Activated CD4-positive, alpha-beta T cell treated with anti-CD3 and anti-CD28 coated beads, Interleukin-2, amount 50 U/mL, for 24 hours (primary cell): ENCODE measurements around the gene NRTN.

ENCODE experiments used
- DNase-seq, 2 donors: peaks; one replicate each; pipeline ENCODE4 v3.0.0-alpha.2; 2020; ENCODE audit warnings: low read depth in 1 of 2, low spot score in 1 of 2

Gene NRTN

GRCh38 chr19:5811117-5811516 lies 6.2 kb downstream of the NRTN start:
- DNase-seq: no peak

- DNase-seq: no peak
These were observed 9.4 kb downstream of the NRTN start for GRCh38 chr19:5814123-5814851.

- no peak for DNase-seq
These were observed 10.0 kb downstream of the NRTN start for GRCh38 chr19:5814852-5815246.

DNA sequence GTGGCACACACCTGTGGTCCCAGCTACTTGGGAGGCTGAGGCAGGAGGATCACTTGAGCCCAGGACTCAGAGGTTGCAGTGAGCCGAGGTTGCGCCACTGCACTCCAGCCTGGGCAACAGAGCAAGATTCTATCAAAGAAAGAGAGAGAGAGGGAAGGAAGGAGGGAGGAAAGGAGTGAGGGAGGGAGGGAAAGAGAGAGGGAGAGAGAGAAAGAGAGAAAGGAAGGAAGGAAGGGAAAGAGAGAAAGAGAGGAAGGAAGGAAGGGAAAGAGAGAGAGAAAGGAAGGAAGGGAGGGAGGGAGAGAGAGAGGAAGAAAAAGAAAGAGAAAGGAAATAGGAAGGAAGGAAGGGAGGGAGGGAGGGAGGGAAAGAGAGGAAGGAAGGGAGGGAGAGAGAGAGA lies 12.4 kb downstream of the NRTN start:
- no peak for DNase-seq

DNA sequence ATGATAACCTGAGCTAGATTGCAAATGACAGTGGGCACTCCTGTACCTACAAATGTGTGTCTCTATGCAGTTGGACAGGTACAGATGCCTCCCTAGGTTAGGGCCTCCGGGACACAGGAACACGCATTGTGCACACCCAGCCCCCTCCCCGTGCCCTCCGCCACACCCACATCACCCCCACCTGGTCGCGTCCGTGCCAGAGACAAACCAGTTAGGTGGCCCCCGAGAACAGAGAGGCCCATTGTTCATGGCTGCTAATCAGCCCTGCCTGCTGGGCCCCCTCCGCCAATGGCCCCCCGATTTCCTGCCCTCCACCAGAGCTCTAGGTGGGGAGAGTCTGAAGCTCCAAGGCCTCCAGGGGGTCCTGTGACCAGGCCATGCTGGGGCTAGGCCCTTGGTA lies 13.7 kb downstream of the NRTN start:
- no peak for DNase-seq

DNA sequence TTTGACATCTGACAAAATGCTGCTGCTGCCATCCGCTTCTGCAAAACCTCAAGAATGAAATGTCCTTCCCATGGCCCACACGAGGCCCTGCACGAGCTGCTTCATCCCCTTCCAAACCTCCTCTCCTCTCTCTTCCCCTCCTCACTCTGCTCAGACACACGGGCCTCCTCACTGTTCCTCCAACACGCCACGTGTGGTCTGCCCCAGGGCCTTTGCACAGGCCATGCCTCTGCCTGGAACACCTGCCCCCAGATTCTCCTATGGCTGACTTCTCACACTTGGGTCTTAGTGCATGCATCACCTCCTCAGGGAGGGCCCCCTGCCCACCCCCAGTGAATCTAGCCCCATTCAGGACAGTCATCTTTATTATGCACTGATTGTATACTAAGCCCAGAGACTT lies 15.9 kb downstream of the NRTN start:
- DNase-seq: no peak

DNA sequence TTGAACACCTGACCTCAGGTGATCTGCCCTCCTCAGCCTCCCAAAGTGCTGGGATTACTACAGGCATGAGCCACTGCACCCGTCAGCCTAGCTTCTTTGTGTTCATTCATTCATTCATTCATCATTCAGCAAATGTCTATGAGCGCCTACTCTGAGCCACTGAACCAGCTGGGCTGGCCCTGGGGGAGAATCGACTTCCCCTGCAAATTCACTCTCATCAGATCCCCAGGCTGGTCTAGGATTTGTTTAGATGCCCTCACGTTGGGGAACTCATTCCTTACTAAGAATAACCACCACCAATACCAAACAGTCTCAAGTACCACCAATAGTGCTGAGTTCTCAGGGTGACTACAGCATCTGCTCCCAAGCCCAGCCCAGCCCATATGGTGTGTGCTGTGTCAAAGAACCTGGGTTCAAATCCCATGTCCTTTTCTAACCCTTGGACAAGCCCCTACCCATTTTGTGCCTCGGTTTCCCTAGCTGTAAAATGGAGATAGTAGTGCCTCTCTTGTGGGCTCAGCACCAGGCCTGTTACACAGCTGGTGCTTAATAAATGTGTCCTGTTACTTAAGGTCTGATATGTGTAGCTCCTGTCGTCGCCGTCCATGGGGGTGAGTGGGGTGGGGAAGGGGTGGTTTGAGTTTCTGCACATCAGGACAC lies 16.8 kb downstream of the NRTN start:
- no peak for DNase-seq

GRCh38 chr19:5822181-5822844 lies 17.4 kb downstream of the NRTN start:
- no peak for DNase-seq

- DNase-seq: no peak
These were observed 18.9 kb downstream of the NRTN start for GRCh38 chr19:5823579-5824281.

DNA sequence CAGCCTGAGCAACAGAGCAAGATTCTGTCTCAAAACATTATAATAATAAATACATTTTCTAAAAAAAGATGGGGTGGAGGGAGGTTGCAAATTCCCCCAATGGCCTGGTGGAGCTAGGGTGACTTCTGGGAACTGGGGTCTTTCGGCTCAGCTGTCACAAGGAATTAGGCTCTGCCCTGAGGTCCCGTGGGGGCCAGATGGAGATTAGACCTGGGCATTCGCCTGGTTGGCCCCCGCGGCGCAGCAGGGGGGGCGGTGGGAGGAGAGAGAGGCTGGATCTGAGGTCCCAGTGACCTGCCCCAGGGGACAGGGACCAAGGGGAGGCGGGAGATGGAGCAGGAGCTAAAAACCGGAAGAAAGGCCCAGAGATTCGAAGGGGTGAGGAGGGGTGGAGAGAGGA lies 19.9 kb downstream of the NRTN start:
- no peak for DNase-seq

GRCh38 chr19:5825178-5825577 lies 20.3 kb downstream of the NRTN start:
- DNase-seq: no peak

GRCh38 chr19:5826531-5827341 lies 21.9 kb downstream of the NRTN start:
- no peak for DNase-seq

DNA sequence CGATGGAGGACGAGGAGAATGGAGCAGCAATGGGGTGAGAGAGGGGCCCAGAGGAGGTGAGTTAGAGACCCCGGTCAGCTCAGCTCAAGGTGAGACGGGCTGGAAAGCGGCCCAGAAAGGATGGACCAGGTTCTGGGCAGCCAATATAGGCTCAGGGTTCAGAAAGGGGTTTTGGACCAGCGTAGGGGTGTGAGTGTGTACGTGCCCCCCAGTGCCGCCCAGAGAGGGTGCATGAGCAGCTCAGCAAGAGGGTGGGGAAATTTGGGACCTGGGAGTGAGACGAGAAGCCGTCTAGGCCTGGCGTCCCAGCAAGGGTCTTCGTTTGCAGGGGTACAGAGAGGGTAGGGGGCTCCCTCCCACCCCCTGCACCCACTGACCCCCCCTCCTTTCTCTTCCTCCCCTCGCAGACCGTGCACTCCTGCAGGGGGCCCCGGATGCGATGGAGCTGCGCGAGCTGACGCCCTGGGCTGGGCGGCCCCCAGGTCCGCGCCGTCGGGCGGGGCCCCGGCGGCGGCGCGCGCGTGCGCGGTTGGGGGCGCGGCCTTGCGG lies 22.5 kb downstream of the NRTN start:
- no peak for DNase-seq

DNA sequence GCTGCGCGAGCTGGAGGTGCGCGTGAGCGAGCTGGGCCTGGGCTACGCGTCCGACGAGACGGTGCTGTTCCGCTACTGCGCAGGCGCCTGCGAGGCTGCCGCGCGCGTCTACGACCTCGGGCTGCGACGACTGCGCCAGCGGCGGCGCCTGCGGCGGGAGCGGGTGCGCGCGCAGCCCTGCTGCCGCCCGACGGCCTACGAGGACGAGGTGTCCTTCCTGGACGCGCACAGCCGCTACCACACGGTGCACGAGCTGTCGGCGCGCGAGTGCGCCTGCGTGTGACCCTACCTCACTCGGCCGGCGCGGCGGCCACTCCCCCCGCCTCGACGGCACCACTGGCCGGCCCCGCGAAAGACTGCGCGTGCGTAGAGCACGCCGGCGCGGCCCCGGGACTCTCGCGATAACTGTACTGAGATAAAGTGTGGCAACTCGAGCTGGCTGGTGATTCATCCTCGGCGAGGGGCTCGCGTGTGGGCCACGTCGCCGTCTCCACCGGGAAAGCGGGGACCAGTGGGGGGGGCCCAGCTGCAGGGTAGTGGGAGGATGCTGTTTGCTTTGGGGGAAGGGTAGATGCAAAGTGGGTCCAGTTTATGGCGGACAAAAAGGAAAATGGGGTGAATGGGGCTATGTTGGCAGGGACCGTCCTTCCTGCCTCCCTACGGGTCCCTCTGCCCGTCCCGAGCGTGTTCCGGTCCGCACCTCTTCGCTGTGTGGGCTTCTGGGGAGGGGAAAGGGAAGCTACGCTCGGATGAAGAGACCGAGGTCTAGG lies 23.2 kb downstream of the NRTN start:
- DNase-seq: peak; percentile 92 to 93

DNA sequence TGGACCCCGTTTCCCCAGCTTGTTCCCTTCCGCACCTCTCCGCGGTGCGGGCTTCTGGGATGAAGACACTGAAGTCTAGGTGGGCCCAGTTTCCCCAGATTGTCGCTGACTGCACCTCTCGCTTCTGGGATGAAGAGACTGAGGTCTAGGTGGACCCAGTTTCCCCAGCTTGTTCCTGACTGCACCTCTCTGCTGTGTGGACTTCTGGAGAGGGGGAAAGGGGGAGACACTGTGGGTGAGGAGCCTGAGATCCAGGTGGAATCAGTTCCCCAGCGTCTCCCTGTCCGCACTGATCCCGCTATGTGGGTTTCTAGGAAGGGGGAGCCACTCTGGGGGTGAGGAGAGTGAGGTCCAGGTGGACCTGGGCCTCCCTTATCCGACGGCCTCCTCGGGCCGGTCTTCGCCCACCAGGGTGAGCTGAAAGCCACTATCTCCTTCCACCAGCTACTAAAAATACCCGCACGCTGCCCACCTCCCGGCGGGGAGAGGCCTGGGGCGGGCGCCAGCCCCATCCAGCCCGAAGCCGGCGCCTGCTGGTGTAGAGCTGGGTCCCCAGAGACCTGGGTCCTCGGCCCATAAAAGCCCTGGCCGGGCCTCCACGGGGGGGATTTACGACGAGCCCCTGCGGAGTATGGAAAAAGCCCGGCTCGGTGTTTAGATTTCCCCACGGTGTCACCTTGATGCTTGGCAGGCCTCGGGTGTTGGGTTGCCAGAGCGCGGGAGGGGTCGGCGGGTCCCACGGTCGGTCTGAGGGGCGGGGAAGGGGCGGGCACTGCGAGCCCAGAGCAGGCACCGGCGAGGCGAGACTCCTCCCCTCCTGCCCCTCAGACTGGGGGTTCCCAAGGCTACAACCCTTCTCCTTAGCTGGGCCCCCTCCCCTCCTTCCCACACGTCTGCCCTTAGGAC lies 24.0 kb downstream of the NRTN start:
- DNase-seq: no peak

DNA sequence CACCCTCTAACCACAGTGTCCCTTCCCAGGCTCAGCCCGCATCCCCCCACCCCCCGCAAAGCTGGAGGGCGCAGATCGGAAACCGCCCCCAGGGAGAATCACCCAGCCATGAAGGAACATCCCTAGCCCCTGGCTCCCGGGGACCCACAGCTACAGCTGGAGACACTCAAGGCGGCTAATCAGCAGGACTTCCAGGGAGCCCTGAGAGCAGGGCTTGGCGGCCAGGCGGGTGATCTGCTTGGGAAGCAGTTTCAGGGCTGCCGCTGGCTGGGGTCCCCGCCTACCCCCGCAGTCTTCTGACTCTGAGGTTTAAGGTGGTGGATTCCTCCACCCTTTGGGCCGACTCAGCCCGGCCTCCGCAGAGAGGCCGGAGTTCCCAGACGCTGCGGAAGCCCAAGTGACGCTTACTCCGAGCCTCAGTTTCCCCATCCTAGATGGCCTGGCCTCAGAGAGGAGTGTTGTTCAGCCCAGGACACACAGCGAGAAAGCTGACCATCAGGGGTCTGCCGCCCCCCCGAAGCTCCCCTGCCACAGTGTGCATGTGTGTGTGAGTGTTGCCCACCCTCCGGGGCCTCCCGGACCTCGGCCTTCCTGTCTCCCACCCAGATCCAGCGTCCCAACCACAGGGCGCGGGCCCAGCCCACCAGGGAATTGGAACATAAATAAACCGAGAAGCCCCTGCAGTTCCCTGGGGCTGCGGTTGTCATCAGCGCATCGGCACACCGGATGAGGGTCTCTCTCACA lies 24.9 kb downstream of the NRTN start:
- DNase-seq: no peak

DNA sequence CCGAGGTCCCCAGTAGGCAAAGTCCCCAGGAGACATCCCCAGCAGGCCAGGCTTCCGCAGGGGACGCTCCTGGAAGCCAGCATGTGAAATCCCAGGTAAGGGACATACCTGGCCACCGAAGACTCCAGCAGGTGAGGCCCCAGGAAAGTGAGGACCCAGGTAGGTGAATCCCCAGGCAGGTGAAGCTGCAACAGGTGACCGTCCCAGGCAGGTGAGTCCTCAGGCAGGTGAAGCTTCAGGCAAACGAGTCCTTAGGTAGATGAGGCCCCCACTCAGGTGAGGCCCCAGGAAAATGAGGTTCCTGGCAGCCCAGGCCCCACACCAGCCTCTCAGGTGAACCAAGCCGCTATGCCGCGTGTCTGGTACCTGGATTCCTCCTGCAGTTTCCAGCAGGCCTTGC lies 26.3 kb downstream of the NRTN start:
- no peak for DNase-seq

DNA sequence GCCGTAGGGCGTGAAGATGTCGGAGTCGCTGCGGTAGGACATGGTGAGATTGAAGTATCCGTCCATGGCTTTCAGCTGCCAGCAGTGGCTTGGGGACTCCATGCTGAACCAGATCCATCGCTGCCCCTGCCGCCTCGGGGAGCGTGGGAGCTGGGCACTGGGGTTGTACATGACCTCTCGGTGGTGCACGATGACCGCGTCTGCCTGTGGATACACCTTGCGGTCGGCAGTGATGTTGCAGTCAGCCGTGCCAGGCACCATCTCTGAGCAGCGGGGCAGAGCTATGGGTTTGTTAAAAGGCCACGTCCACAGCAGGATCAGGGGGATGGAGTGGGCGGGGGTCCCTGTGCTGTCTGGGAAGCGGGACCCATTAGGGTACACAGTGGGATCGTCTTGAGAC lies 27.2 kb downstream of the NRTN start:
- no peak for DNase-seq
